ENCODE measurements around the gene MMP20. TPM values are rescaled to one million over a fixed set of nuclear protein-coding genes. Genes with fewer than 3 reads are reported as not detected.

MMP20 gene
- polyA plus RNA-seq, 3 donors, result not detected

GRCh38 chr11:102599642-102600261 lies 25.4 kb downstream of the MMP20 start:
- Histone ChIP-seq H2AFZ (ENCODE audit: insufficient read depth, low read depth, low read length, poor library complexity, severe bottlenecking) (no peak overlapping the region), H3K4me1 (ENCODE audit: control insufficient read depth in 1 of 2, insufficient read depth in 2 of 2, low read length in 2 of 2) (no peaks in the 10 kb centered on the region), H3K4me2 (replicated peaks; ENCODE audit: extremely low read depth, low read length, poor library complexity, severe bottlenecking) (no peak overlapping the region), H3K27ac (ENCODE audit: low read depth in 1 of 2, low read length in 2 of 2) (no peak overlapping the region), H3K9ac (ENCODE audit: insufficient read depth, low read length, poor library complexity, severe bottlenecking) (no peak overlapping the region), H4K20me1 (ENCODE audit: insufficient read depth, low read length) (no peaks in the 10 kb centered on the region), H3K27me3 (ENCODE audit: control insufficient read depth in 2 of 2, insufficient read depth in 2 of 2, low read length in 2 of 2) (no peaks in the 10 kb centered on the region), H3K79me2 (ENCODE audit: insufficient read depth, low read length) (no peaks in the 10 kb centered on the region), H3K4me3 (replicated peaks in 1 of 3; ENCODE audit: low read depth in 2 of 3, low read length in 3 of 3) (no peak overlapping the region), H3K36me3 (replicated peaks in 1 of 2; ENCODE audit: control insufficient read depth in 1 of 2, insufficient read depth in 2 of 2, low read length in 2 of 2) (no peaks in the 10 kb centered on the region), H3K9me3 (replicated peaks in 1 of 2; ENCODE audit: control insufficient read depth in 1 of 2, insufficient read depth in 1 of 2, low read length in 2 of 2) (no peaks in the 10 kb centered on the region)
- Mint-ChIP-seq H3K4me1 (peaks cover 6% of the 10 kb centered on the region), H3K27me3 (ENCODE audit: low read depth in 3 of 3) (peaks cover 0 to 2% (median 2%) of the 10 kb centered on the region in 3 donors), H3K9me3 (peaks cover 0 to 2% (median 0%) of the 10 kb centered on the region in 7 donors), H3K36me3 (no peaks in the 10 kb centered on the region), H3K27ac (peak overlapping the region in 4 of 7 donors; percentile 53 to 88 (median 82)), H3K4me3 (no peak overlapping the region)
- peak; percentile 37 to 75 (median 45) for DNase-seq
- TF ChIP-seq, protein P1, sequence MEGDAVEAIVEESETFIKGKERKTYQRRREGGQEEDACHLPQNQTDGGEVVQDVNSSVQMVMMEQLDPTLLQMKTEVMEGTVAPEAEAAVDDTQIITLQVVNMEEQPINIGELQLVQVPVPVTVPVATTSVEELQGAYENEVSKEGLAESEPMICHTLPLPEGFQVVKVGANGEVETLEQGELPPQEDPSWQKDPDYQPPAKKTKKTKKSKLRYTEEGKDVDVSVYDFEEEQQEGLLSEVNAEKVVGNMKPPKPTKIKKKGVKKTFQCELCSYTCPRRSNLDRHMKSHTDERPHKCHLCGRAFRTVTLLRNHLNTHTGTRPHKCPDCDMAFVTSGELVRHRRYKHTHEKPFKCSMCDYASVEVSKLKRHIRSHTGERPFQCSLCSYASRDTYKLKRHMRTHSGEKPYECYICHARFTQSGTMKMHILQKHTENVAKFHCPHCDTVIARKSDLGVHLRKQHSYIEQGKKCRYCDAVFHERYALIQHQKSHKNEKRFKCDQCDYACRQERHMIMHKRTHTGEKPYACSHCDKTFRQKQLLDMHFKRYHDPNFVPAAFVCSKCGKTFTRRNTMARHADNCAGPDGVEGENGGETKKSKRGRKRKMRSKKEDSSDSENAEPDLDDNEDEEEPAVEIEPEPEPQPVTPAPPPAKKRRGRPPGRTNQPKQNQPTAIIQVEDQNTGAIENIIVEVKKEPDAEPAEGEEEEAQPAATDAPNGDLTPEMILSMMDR (IDR thresholded peaks at IDR 0.05), result no peak
- intact Hi-C loops (cut with micrococcal nuclease), result no loop called here
- WGBS (ENCODE audit: insufficient coverage), result no CpG with 5 or more reads among the region's 3 CpGs

GRCh38 chr11:102598272-102598671 lies 26.9 kb downstream of the MMP20 start:
- no peak overlapping the region for H3K9ac ChIP-seq (ENCODE audit: insufficient read depth, low read length, poor library complexity, severe bottlenecking)
- no peaks in the 10 kb centered on the region for H3K4me1 ChIP-seq (ENCODE audit: control insufficient read depth in 1 of 2, insufficient read depth in 2 of 2, low read length in 2 of 2)
- no peak overlapping the region for H3K27ac ChIP-seq (ENCODE audit: low read depth in 1 of 2, low read length in 2 of 2)
- Mint-ChIP-seq H3K27me3 (ENCODE audit: low read depth in 3 of 3) (peaks cover 0 to 2% (median 0%) of the 10 kb centered on the region in 3 donors), H3K27ac (no peak overlapping the region), H3K36me3 (no peaks in the 10 kb centered on the region), H3K4me1 (peaks cover 6% of the 10 kb centered on the region), H3K9me3 (peaks cover 0 to 2% (median 0%) of the 10 kb centered on the region in 7 donors), H3K4me3 (no peak overlapping the region)
- no peaks in the 10 kb centered on the region for H3K36me3 ChIP-seq (replicated peaks in 1 of 2; ENCODE audit: control insufficient read depth in 1 of 2, insufficient read depth in 2 of 2, low read length in 2 of 2)
- no peaks in the 10 kb centered on the region for H3K27me3 ChIP-seq (ENCODE audit: control insufficient read depth in 2 of 2, insufficient read depth in 2 of 2, low read length in 2 of 2)
- no peaks in the 10 kb centered on the region for H3K79me2 ChIP-seq (ENCODE audit: insufficient read depth, low read length)
- TF ChIP-seq, protein P1 (IDR thresholded peaks at IDR 0.05), result no peak
- no peaks in the 10 kb centered on the region for H4K20me1 ChIP-seq (ENCODE audit: insufficient read depth, low read length)
- no peak overlapping the region for H2AFZ ChIP-seq (ENCODE audit: insufficient read depth, low read depth, low read length, poor library complexity, severe bottlenecking)
- DNase-seq, result no peak
- H3K4me3 ChIP-seq (replicated peaks in 1 of 3; ENCODE audit: low read depth in 2 of 3, low read length in 3 of 3), result no peak overlapping the region
- no peak overlapping the region for H3K4me2 ChIP-seq (replicated peaks; ENCODE audit: extremely low read depth, low read length, poor library complexity, severe bottlenecking)
- WGBS (ENCODE audit: insufficient coverage), result 100% methylated on average over 1 of the region's 1 CpG
- H3K9me3 ChIP-seq (replicated peaks in 1 of 2; ENCODE audit: control insufficient read depth in 1 of 2, insufficient read depth in 1 of 2, low read length in 2 of 2), result no peaks in the 10 kb centered on the region
- intact Hi-C loops (cut with micrococcal nuclease), result no loop called here

Data from CD14-positive monocyte (primary cell).